GM12864 (cell line): ENCODE measurements around the gene KMT2D.

Experiments
- DNase-seq: peaks from one replicate; pipeline ENCODE4 v3.0.0-alpha.2; 2011; ENCODE audit warnings: low read depth
- H3K4me3 ChIP-seq: 2 replicates; pipeline ENCODE4 v1.5.1; 2011; ENCODE audit warnings: mild to moderate bottlenecking, low read depth, low read length, control low read depth
- TF ChIP-seq, protein P1 (sequence below): IDR thresholded peaks from 2 replicates; pipeline ENCODE4 v1.5.1; 2011; ENCODE audit warnings: low read depth, mild to moderate bottlenecking, moderate library complexity, low read length, control low read depth, inconsistent platforms; ENCODE audit errors: missing control alignments

The KMT2D gene, protein sequence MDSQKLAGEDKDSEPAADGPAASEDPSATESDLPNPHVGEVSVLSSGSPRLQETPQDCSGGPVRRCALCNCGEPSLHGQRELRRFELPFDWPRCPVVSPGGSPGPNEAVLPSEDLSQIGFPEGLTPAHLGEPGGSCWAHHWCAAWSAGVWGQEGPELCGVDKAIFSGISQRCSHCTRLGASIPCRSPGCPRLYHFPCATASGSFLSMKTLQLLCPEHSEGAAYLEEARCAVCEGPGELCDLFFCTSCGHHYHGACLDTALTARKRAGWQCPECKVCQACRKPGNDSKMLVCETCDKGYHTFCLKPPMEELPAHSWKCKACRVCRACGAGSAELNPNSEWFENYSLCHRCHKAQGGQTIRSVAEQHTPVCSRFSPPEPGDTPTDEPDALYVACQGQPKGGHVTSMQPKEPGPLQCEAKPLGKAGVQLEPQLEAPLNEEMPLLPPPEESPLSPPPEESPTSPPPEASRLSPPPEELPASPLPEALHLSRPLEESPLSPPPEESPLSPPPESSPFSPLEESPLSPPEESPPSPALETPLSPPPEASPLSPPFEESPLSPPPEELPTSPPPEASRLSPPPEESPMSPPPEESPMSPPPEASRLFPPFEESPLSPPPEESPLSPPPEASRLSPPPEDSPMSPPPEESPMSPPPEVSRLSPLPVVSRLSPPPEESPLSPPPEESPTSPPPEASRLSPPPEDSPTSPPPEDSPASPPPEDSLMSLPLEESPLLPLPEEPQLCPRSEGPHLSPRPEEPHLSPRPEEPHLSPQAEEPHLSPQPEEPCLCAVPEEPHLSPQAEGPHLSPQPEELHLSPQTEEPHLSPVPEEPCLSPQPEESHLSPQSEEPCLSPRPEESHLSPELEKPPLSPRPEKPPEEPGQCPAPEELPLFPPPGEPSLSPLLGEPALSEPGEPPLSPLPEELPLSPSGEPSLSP (N-terminal part only)

DNA sequence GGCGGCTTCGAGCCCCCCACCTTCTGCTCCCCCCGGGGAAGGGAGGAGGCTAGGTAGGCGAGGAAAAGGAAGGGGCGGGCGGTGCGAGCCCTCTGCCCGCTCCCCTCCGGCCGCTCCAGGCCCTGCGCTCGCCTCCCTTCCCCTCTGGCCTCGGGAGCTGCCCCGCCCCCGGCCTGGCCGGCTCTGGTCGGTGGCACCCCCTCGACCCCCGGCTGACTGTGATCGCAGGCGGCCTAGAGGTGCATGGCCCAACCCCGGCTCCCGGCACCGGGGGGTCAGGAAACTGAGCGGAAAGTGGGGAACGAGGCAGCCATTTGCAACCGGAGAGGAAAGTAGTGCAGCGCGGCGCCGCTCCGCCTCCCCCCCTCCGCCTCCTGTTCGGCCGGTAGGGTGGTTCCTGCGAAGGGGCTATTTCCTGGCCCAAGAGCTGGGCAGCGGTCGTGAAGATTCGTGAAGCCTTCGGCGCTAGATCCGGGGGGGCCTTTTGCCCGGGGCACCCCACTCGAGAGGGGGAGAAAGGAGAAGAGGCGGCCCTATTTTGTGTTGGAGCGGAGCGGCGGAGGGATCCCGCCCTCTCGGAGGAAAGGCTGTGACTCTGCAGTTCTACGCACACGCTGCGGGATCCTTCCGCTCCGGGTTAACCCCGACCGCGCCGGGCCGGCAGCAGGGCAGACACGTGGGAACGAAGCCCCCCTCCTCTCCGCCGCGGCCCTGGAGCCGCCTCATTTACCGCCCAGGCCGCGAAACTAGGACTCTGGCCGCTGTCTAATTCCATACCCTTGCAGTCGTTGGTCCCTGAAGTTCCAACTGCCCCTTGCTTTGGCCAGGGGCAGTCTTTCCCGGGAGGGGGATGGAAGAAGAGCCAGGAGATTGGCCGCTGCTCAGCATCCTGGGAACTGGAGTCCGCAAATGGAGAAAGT is at the start of gene KMT2D:
KMT2D (minus strand) TSS at position 558 of the 920 bp plus-strand sequence. CDS start 5,470 bp downstream, outside the sequence.
- peak within 1 kb of the TSS; percentile 84 for H3K4me3 ChIP-seq
- TF ChIP-seq, protein P1, sequence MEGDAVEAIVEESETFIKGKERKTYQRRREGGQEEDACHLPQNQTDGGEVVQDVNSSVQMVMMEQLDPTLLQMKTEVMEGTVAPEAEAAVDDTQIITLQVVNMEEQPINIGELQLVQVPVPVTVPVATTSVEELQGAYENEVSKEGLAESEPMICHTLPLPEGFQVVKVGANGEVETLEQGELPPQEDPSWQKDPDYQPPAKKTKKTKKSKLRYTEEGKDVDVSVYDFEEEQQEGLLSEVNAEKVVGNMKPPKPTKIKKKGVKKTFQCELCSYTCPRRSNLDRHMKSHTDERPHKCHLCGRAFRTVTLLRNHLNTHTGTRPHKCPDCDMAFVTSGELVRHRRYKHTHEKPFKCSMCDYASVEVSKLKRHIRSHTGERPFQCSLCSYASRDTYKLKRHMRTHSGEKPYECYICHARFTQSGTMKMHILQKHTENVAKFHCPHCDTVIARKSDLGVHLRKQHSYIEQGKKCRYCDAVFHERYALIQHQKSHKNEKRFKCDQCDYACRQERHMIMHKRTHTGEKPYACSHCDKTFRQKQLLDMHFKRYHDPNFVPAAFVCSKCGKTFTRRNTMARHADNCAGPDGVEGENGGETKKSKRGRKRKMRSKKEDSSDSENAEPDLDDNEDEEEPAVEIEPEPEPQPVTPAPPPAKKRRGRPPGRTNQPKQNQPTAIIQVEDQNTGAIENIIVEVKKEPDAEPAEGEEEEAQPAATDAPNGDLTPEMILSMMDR = peak; percentile 33
- DNase-seq = peak; percentile 92

DNA sequence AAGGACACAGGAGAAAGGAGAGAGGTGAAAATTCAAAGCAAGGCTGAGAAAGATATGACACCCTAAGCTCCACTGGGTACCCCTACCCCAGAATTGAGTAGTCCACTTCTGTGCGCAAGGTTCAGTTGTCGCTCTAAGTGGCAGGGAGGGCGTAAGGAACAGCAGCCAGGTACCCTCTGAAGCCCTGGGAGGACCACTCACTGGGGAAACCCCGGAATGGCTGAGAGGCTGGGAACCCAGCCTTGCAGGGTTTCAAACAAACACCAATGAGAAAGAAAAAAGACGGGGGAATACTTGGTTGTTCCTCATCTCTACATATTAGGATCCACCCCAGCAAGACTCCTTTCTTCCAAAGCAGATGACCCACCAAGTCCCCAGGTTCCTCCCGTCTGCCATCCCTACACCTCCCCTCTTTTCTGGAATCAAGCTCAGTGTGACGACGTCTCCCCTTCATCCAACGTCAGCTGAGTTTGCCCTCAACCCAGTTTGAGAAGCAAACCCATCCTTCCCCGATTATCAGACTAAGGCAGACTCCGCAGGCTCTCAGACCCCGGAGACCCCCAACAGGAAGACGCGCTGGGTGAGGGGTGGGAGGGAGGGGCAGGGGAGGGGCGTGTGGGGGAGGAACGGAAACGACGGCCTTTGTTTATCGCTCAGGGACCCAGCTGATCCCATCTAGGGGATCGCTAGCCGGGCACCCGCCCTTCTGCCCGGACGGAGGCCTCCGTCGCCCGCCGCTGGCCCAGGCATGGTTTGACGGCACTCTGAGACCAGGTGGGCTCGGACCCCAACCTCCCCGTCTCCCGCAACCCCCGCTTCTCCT is 49.3 kb upstream of the KMT2D start:
- peak overlapping the region; percentile 94 for H3K4me3 ChIP-seq
- no peak for DNase-seq
- TF ChIP-seq, protein P1 = no peak

DNA sequence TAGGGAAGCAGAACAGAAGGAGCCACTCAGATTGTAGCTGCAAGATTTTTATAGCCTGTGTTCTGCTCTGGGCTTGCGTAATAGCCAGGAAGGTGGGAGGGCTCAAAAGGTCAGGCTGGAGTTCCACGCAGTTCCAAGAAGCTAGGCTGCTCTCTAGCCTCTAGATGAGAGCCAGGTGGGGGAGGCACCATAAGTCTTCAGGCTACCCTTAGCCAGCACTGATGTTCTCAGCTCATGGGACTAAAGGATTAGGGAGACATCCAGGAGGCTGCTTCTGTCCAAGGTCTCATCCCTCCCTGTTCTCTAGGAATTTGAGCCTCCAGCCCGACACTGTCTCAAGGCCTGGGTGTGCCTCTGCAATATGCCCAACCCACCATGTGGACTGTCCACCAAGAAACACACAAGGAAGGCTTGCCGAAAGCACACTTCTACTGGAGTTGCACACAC is 48.4 kb upstream of the KMT2D start:
- H3K4me3 ChIP-seq = no peak overlapping the region; the same call in 1 of the 2 replicates
- TF ChIP-seq, protein P1 = no peak
- DNase-seq = no peak

DNA sequence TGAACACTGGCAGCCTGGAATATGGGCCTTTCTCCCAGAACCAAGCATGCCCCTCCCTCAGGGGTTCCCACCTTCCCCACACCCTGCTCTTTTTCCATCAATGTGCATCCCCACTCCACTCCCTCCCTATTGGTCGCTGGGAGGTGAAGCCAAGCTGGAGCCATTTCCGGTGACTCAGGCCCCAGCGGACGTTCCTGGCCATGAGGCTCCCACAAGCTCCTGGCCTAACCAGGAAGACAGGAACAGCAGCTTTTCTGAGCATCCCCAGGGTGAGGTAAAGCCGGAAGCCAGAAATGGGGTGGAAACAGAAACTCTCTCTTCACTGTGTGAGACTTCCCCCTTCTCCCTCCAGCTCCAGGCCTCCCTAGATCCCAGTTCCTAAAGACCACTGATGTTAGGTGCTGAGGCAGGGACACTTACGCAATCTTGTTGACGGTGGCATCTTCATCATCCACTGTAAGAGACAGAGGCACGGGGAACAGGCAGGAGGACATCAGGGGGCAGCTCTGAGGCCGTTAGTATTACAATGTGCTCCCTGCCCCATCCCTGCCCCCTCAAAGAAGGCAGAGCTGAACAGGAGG is 45.0 kb upstream of the KMT2D start:
- TF ChIP-seq, protein P1 = no peak
- H3K4me3 ChIP-seq = no peak overlapping the region
- DNase-seq = no peak

DNA sequence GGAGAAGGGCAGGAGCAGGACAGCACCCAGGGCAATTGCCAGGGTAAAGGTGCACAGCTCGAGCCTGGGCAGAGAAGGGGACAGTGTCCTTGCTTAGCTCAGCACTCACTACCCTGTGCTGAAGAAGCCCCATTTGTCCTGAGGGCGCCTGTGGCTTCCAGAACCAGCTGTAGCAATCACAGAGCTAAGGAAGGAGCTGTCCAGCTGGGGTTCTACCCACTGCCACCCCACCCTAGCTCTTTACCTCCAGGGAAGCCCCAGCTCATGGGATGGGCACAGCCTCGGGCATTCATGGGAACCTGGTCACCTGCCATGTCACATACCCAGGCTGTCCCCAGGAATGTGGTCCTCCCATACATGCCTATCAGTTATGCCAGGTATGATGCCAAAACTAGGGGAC is 44.2 kb upstream of the KMT2D start:
- H3K4me3 ChIP-seq = no peak overlapping the region
- no peak for DNase-seq
- TF ChIP-seq, protein P1 = no peak
